Measurements from ENCODE around the gene TCAF1.

DNA sequence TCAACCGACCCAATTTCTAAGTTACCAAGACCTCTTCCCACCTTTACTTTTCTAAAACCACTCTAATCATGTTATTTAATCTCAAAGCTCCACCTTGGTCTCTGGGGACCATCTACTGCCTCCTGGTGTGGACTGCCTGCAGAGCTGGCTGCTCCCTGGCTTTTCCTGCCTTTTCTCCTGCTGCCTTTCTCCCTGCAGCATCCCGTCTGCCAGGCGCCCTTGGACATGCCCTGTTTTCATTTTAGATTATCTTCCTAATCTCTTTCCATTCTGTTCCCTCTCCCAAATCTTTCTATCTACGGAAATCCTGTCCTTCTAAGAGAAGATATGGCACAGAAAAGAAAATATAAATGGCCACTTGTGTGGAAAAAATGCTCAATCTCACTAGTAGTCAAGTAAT, 23.1 kb downstream of the TCAF1 start:
- no peak for TF ChIP-seq POLR2A (IDR thresholded peaks at IDR 0.05)
- TF ChIP-seq, protein P1, sequence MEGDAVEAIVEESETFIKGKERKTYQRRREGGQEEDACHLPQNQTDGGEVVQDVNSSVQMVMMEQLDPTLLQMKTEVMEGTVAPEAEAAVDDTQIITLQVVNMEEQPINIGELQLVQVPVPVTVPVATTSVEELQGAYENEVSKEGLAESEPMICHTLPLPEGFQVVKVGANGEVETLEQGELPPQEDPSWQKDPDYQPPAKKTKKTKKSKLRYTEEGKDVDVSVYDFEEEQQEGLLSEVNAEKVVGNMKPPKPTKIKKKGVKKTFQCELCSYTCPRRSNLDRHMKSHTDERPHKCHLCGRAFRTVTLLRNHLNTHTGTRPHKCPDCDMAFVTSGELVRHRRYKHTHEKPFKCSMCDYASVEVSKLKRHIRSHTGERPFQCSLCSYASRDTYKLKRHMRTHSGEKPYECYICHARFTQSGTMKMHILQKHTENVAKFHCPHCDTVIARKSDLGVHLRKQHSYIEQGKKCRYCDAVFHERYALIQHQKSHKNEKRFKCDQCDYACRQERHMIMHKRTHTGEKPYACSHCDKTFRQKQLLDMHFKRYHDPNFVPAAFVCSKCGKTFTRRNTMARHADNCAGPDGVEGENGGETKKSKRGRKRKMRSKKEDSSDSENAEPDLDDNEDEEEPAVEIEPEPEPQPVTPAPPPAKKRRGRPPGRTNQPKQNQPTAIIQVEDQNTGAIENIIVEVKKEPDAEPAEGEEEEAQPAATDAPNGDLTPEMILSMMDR (IDR thresholded peaks at IDR 0.05): no peak
- TF ChIP-seq EP300 (IDR thresholded peaks at IDR 0.05): no peak

Data from tibial nerve (tissue), 4 donors.